ENCODE measurements around the gene BCL6. TPM values are rescaled to one million over a fixed set of nuclear protein-coding genes. Genes with fewer than 3 reads are reported as not detected.

The BCL6 gene
- total and polyA plus RNA-seq, 2 of the 8 experiments (the other 6 are each of a cell fraction or from before 2014, with no cell fraction given): 5.7 to 10.4 TPM

DNA sequence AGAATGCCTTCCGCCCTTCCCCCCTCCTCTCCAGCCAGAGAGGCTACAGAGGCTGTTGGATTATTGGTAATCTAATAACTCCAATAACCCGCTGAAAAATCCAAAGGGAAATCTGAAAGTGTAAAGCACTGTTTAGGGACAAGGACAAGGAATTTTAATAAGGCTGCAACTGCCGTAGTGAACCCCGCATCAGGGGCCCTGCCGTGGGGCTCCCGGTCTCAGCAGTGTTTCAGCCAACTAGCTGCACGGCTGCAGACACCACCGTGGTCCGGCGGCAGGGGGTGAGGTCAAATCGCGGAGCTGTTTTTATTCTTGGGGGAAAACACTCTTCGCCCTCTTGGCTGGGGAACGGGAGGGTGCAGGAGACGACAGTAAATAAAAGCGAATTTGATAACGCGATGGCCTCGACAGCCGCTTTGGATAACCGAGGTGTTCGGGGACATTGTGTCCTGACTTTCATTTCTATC is 6.1 kb downstream of the BCL6 start:
- no peak overlapping the region for H2AK5ac ChIP-seq (ENCODE audit: low read depth, low read length)
- H3K36me3 ChIP-seq (ENCODE audit: control insufficient read depth in 2 of 4, insufficient read depth in 4 of 4, low read length in 3 of 4): no peaks in the 10 kb centered on the region
- ChIA-PET CTCF (ENCODE audit: partially characterized antibody) (interaction anchor here (0.7 to 6.4 kb wide), 53 partner anchors 8 to 1410 kb away, joined by 3 to 107 read pairs (median 4); partner anchors contain the start of gene LPP), POLR2A (ENCODE audit: partially characterized antibody) (interaction anchor here (1.0 to 3.3 kb wide), 11 partner anchors 8 to 1221 kb away, joined by 3 to 15 read pairs (median 6); partner anchors contain the start of gene LPP)
- H4K20me1 ChIP-seq (replicated peaks in 1 of 2; ENCODE audit: control insufficient read depth in 1 of 2, insufficient read depth in 2 of 2, low read length in 2 of 2): no peaks in the 10 kb centered on the region
- H2BK12ac ChIP-seq (ENCODE audit: low read depth, low read length): peak overlapping the region; percentile 70; the same call in 1 of the 2 replicates
- FAIRE-seq: no peak
- no peak overlapping the region; the same call in 1 of the 2 replicates for H2AFZ ChIP-seq (ENCODE audit: low read length)
- peaks cover 0 to 9% of the 10 kb centered on the region in 2 experiments; a peak in 1 of 4 replicates for H3K79me2 ChIP-seq (ENCODE audit: control insufficient read depth in 1 of 2, insufficient read depth in 2 of 2, low read length in 2 of 2)
- 0 out of 2 replicates have a peak overlapping the region, but pooled peaks have one; percentile 59 for H3K27ac ChIP-seq (ENCODE audit: low read depth, low read length)
- H4K5ac ChIP-seq (ENCODE audit: insufficient read length, low read depth, low read length): peak overlapping the region; percentile 28
- H3K56ac ChIP-seq (replicated peaks; ENCODE audit: insufficient read length, low read depth, low read length): peak overlapping the region; percentile 8
- peak overlapping the region; percentile 19; the same call in 1 of the 2 replicates for H2BK5ac ChIP-seq (ENCODE audit: low read depth, low read length)
- H2BK15ac ChIP-seq (ENCODE audit: low read length): 0 out of 2 replicates have a peak overlapping the region, but pooled peaks have one; percentile 40
- H3K27me3 ChIP-seq (replicated peaks in 1 of 4; ENCODE audit: control insufficient read depth in 3 of 4, extremely low read depth in 1 of 4, insufficient read depth in 3 of 4, low read length in 3 of 4): peaks cover 0 to 16% (median 7%) of the 10 kb centered on the region in 4 experiments; a peak in 3 of 7 replicates
- H3K23ac ChIP-seq (ENCODE audit: insufficient read length): no peak overlapping the region
- no peaks in the 10 kb centered on the region for H3K9me3 ChIP-seq (ENCODE audit: insufficient read depth in 2 of 2, low read depth in 1 of 2, low read length in 1 of 2)
- peak overlapping the region; percentile 90 to 94 for H3K4me2 ChIP-seq (ENCODE audit: insufficient read depth in 1 of 2, low read depth in 2 of 2, low read length in 2 of 2)
- peak overlapping the region; percentile 6; the same call in 1 of the 2 replicates for H2BK20ac ChIP-seq (ENCODE audit: low read length)
- DNase-seq (ENCODE audit: low read depth in 1 of 2, low spot score in 2 of 2): peak in 1 of 2 experiments; percentile 76
- H3K4me3 ChIP-seq (ENCODE audit: extremely low read depth in 1 of 4, insufficient read depth in 2 of 4, low read depth in 3 of 4, low read length in 4 of 4): peak overlapping the region; percentile 47 to 89 (median 83)
- no peak overlapping the region for H4K91ac ChIP-seq (replicated peaks; ENCODE audit: insufficient read length, low read length)
- peak overlapping the region; percentile 4 for H2BK120ac ChIP-seq (replicated peaks; ENCODE audit: low read depth, low read length)
- peaks cover 28% of the 10 kb centered on the region for H3K23me2 ChIP-seq (ENCODE audit: low read depth, low read length)
- H3K9ac ChIP-seq (replicated peaks in 1 of 4; ENCODE audit: extremely low read depth in 1 of 4, low read depth in 3 of 4, low read length in 3 of 4): peak overlapping the region in 3 of 4 experiments; percentile 48 to 72 (median 65); a peak in 6 of 7 replicates
- 1% methylated on average over 22 of the region's 22 CpGs; no CpG with 5 or more reads in 1 of the 2 experiments for WGBS, 2 experiments (ENCODE audit: extremely low coverage in 1 of 2, insufficient coverage in 1 of 2, insufficient read length in 1 of 2, insufficient replicate concordance in 2 of 2, low coverage in 1 of 2, low lambda C conversion rate in 2 of 2, missing lambda C conversion rate in 1 of 2)
- H3K4me1 ChIP-seq (replicated peaks in 1 of 4; ENCODE audit: control insufficient read depth in 3 of 4, insufficient read depth in 4 of 4, low read length in 3 of 4): peaks cover 0 to 19% (median 8%) of the 10 kb centered on the region in 4 experiments; a peak in 5 of 7 replicates
- H3K79me1 ChIP-seq (ENCODE audit: low read depth, low read length): no peaks in the 10 kb centered on the region
- H3K18ac ChIP-seq (ENCODE audit: extremely low read depth, low read length): peak overlapping the region; percentile 52
- H3K4ac ChIP-seq (replicated peaks; ENCODE audit: insufficient read length, low read depth, low read length): peak overlapping the region; percentile 45
- H4K8ac ChIP-seq (ENCODE audit: extremely low read depth, insufficient read depth, low read length): no peak overlapping the region
- H3K14ac ChIP-seq (ENCODE audit: insufficient read length): no peak overlapping the region
- no peak for TF ChIP-seq JUND (IDR thresholded peaks at IDR 0.05; ENCODE audit: low read length)
- TF ChIP-seq FOSL1 (IDR thresholded peaks at IDR 0.05; ENCODE audit: insufficient read depth, low read depth, low read length): no peak
- TF ChIP-seq CHD1 (IDR thresholded peaks at IDR 0.05; ENCODE audit: low read depth, low read length): no peak
- peak; percentile 29 for TF ChIP-seq SAP30 (IDR thresholded peaks at IDR 0.05; ENCODE audit: insufficient read depth, insufficient replicate concordance, low read length)
- peak; percentile 11 for TF ChIP-seq TAF7 (optimal IDR thresholded peaks at IDR 0.05; ENCODE audit: borderline replicate concordance, low read depth, low read length)
- TF ChIP-seq SRF (IDR thresholded peaks at IDR 0.05; ENCODE audit: low read depth, low read length): peak; percentile 59; the same call in 1 of the 2 replicates
- no peak for TF ChIP-seq SIX5 (IDR thresholded peaks at IDR 0.05; ENCODE audit: low read depth, low read length)
- no peak for TF ChIP-seq RXRA (IDR thresholded peaks at IDR 0.05; ENCODE audit: insufficient read depth, low read depth, low read length)
- TF ChIP-seq YY1 (IDR thresholded peaks at IDR 0.05; ENCODE audit: low read depth, low read length): no peak
- peak; percentile 49; the same call in 1 of the 2 replicates for TF ChIP-seq TAF1 (IDR thresholded peaks at IDR 0.05; ENCODE audit: low read depth, low read length)
- peak; percentile 85 for TF ChIP-seq SP1 (IDR thresholded peaks at IDR 0.05; ENCODE audit: low read depth, low read length)
- TF ChIP-seq HDAC2 (IDR thresholded peaks at IDR 0.05; ENCODE audit: borderline replicate concordance in 1 of 2, low read depth in 2 of 2, low read length in 2 of 2): no peak
- TF ChIP-seq HDAC6 (IDR thresholded peaks at IDR 0.05; ENCODE audit: low read depth, low read length): no peak
